Left lung (tissue), 10 donors: ENCODE results near the gene FAM20C. TPM values are rescaled to one million over a fixed set of nuclear protein-coding genes. Genes with fewer than 3 reads are reported as not detected.

Source experiments
- ATAC-seq: fragments of 200-7000 bp; cut with Tn5 transposase; one replicate; pipeline ENCODE4 v1.9.1; 2020; ENCODE audit warnings: moderate library complexity
- DNase-seq, 4 donors: peaks; one replicate each; pipeline ENCODE4 v3.0.0-alpha.2; 2013 to 2020
- H3K27ac ChIP-seq, 2 donors: fragments of 200-600 bp; sonication (generic) in 1 of 2; one replicate each; pipeline versions ENCODE4 v1.5.0 to v1.8.0; 2020 to 2021
- H3K27me3 ChIP-seq, 2 donors: fragments of 200-600 bp; sonication (generic) in 1 of 2; one replicate each; pipeline versions ENCODE4 v1.5.0 to v1.8.0; 2020 to 2021
- H3K36me3 ChIP-seq, 2 donors: fragments of 200-600 bp; sonication (generic) in 1 of 2; one replicate each; pipeline versions ENCODE4 v1.5.0 to v1.8.0; 2020 to 2021
- H3K4me1 ChIP-seq, 2 donors: fragments of 200-600 bp; one replicate each; pipeline ENCODE4 v1.8.0; 2021
- H3K4me3 ChIP-seq, 2 donors: fragments of 200-600 bp; sonication (generic) in 1 of 2; one replicate each; pipeline versions ENCODE4 v1.5.0 to v1.8.0; 2020 to 2021; ENCODE audit warnings: mild to moderate bottlenecking in 1 of 2
- H3K9me3 ChIP-seq, 2 donors: fragments of 200-600 bp; sonication (generic) in 1 of 2; one replicate each; pipeline versions ENCODE4 v1.5.0 to v1.8.0; 2020 to 2021
- intact Hi-C, 2 donors: fragments of 100-400 bp; cut with DNase I; formaldehyde crosslinking; loops; one replicate each; pipeline versions ENCODE4 v1.11.2 to v1.14.2; 2022
- polyA plus RNA-seq, 6 donors: library from polyadenylated mRNA; unstranded; fragments of 120-200 nt; gene quantifications; one replicate each; pipeline ENCODE4 v1.2.1, GENCODE V29; 2013; ENCODE audit not compliant: insufficient read length in 6 of 6
- total RNA-seq, 2 donors: library from RNA; stranded (reverse); fragmentation: NEBNext Ultra II Directional; extraction: Animal tissue kit (Norgen Biotek cat#: 25700); gene quantifications; one replicate each; pipeline ENCODE4 v1.2.1, GENCODE V29; 2021
- TF ChIP-seq, protein P1 (sequence below), 2 donors: fragments of 200-600 bp; sonication (generic) in 1 of 2; IDR thresholded peaks; one replicate each; pipeline versions ENCODE4 v1.5.0 to v1.8.0; 2021; ENCODE audit warnings: antibody characterized with exemption in 2 of 2
- donor health status: DM: no; HTN: yes; CAD: no.
- donor health status: DM: no; HTN: no; CAD: no.

The FAM20C gene
- total and polyA plus RNA-seq, 8 donors = 21.2 to 75.5 (median 31.8) TPM

DNA sequence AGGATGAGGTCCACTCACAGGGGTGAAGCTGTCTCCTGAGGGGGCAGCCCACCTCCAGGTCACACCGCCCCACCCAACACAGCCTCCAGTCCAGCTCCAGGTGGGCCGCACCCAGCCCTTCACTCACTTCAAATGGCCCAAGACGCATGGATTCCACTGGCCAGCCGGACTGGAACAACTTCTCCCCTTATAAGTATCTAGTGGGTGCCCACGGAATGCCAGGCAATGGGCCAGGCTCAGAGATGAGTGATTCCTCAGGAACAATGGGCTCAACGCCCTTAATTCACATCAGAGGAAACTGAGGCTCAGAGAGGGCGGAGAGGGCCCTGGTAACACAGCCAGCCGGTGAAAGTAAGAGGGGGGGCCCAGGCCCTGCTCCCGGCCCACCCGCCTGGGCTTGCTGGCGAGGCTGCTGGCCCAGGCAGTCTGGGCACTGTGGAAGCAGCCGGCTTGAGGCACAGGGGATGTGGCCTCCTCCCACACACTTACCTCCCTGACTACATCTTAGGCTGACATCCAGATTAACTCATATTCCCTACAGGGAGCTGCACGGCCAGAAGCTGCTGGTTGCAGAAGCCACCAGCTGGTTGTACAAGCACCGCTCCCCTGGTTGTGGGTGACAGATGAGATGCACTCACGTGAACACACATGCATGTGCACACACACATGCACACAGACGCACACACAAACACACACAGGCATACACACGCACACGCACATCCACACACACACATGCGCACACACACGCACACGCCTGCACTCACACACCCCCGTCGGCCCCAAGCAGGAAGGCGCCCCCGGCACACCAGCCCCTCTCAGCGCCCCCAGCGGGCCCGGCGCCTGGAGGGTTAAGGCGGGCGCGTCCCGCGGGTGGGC is 1.0 kb upstream of the FAM20C start:
- peak in 2 of 4 donors; percentile 44 to 51 for DNase-seq
- ATAC-seq = peak; percentile 5
- Histone ChIP-seq H3K36me3 (peaks cover 0 to 12% of the 10 kb centered on the region in 2 donors), H3K9me3 (no peaks in the 10 kb centered on the region), H3K27me3 (peaks cover 0 to 58% of the 10 kb centered on the region in 2 donors), H3K4me1 (peaks cover 7 to 41% of the 10 kb centered on the region in 2 donors), H3K27ac (peak overlapping the region; percentile 70 to 82), H3K4me3 (peak overlapping the region; percentile 57 to 74)
- intact Hi-C loops = no loop called here
- TF ChIP-seq, protein P1, sequence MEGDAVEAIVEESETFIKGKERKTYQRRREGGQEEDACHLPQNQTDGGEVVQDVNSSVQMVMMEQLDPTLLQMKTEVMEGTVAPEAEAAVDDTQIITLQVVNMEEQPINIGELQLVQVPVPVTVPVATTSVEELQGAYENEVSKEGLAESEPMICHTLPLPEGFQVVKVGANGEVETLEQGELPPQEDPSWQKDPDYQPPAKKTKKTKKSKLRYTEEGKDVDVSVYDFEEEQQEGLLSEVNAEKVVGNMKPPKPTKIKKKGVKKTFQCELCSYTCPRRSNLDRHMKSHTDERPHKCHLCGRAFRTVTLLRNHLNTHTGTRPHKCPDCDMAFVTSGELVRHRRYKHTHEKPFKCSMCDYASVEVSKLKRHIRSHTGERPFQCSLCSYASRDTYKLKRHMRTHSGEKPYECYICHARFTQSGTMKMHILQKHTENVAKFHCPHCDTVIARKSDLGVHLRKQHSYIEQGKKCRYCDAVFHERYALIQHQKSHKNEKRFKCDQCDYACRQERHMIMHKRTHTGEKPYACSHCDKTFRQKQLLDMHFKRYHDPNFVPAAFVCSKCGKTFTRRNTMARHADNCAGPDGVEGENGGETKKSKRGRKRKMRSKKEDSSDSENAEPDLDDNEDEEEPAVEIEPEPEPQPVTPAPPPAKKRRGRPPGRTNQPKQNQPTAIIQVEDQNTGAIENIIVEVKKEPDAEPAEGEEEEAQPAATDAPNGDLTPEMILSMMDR (IDR thresholded peaks at IDR 0.05) = no peak

- TF ChIP-seq, protein P1 (IDR thresholded peaks at IDR 0.05) = no peak
- ATAC-seq (no peak), DNase-seq (no peak)
- H3K36me3 ChIP-seq = peaks cover 0 to 27% of the 10 kb centered on the region in 2 donors
- peaks cover 0 to 48% of the 10 kb centered on the region in 2 donors for H3K27me3 ChIP-seq
- intact Hi-C loops = no loop called here
- H3K27ac ChIP-seq = peak overlapping the region; percentile 70 to 82
- no peaks in the 10 kb centered on the region for H3K9me3 ChIP-seq
- peak overlapping the region; percentile 57 to 74 for H3K4me3 ChIP-seq
- H3K4me1 ChIP-seq = peaks cover 7 to 44% of the 10 kb centered on the region in 2 donors
Observed at GRCh38 chr7:192701-193480, 520 bp downstream of the FAM20C start.

DNA sequence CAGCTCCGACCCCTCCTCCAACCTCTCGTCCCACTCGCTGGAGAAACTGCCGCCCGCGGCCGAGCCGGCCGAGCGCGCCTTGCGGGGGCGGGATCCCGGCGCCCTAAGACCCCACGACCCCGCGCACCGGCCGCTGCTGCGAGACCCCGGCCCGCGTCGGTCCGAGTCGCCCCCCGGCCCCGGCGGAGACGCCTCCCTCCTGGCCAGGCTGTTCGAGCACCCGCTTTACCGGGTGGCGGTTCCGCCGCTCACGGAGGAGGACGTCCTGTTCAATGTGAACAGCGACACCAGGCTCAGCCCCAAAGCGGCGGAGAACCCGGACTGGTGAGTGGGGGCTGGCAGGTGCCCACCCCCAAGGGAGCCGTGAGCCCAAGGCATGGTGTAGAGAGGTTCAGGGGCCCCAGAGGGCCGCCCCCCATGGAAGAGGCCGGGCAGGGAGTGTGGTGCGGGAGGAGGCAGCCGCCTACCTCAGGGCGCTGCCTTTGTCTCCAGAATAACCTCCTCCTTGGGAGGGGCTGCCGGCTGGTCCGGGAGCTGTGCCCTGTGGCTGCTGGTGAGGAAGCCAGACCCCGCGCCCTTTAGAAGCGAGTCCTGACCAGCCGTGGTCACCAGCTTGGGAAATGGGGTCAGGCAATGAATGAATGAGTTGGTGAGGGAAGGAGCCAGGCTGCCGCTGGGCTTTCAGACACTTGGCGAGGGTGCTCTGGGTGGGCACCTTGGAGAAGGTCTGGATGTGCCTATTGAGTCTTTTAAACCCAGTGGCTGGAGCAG is 1.3 kb downstream of the FAM20C start:
- intact Hi-C loops = no loop called here
- no peak for ATAC-seq
- Histone ChIP-seq H3K27me3 (peaks cover 0 to 48% of the 10 kb centered on the region in 2 donors), H3K36me3 (peaks cover 0 to 35% of the 10 kb centered on the region in 2 donors), H3K4me3 (peak overlapping the region; percentile 53 to 74), H3K4me1 (peaks cover 7 to 44% of the 10 kb centered on the region in 2 donors), H3K9me3 (no peaks in the 10 kb centered on the region), H3K27ac (no peak overlapping the region)
- TF ChIP-seq, protein P1 (IDR thresholded peaks at IDR 0.05) = no peak
- no peak for DNase-seq

DNA sequence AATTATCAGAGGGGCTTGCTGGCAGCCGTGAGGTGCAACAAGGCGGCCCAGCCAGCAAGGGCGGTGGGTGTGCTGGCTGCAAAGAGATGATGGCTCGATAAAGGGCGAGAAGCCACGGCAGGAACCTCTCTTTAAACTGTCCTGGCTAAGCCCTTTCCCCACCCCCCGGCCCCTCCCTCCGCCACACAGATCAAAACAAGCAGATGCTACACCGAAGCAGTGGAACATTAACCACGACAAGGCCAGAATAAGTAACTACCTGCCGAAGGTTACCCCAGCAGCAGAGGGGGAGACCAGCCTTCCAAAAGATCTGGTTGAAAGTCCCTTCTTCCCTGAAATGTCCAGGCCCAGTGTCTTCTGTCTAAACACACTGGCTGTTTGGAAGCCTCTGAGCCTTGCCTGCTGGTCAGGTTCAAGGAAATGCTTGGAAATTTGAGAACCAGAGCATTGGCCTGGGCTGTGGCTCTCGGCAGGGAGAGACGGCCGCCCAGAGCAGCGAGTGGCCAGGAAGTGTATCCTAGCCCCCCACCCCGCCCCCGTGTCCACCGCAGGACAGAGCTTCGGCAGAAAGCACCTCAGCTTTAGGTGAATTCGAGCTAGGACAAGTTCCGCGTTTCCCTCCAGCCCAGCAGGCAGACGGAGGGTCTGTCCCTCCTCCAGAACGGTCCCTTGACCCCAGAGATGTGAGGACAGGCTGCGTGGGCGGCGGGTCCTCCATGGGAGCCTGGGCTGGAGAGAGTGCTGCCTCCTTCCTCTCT is 2.1 kb downstream of the FAM20C start:
- H3K4me3 ChIP-seq = peak overlapping the region; percentile 53 to 74
- H3K4me1 ChIP-seq = peaks cover 7 to 44% of the 10 kb centered on the region in 2 donors
- peaks cover 0 to 43% of the 10 kb centered on the region in 2 donors for H3K27me3 ChIP-seq
- no peak overlapping the region for H3K27ac ChIP-seq
- no peaks in the 10 kb centered on the region for H3K9me3 ChIP-seq
- ATAC-seq = peak; percentile 48
- TF ChIP-seq, protein P1 (IDR thresholded peaks at IDR 0.05) = no peak
- intact Hi-C loops = no loop called here
- peaks cover 0 to 43% of the 10 kb centered on the region in 2 donors for H3K36me3 ChIP-seq
- peak in 2 of 4 donors; percentile 42 to 58 for DNase-seq
